ENCODE measurements around the gene REM1.

Gene REM1

DNA sequence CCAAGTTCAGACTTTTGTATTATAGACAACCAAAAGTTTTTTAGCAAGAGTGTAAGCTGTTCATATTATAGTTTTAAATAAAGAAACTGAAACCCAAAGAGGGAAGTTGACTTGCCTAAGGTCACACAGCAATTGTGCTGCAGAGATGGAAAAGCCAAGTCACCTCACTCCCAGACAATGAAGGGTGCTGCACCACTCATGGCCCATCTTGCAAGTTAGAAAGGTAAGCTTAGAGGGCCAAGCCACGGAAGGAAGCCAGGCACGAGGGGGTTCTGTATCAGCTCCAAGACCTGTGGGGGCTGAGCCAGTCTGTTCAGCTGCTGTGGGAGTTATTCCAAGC, 1.0 kb upstream of the REM1 start:
- TF ChIP-seq, protein P1, sequence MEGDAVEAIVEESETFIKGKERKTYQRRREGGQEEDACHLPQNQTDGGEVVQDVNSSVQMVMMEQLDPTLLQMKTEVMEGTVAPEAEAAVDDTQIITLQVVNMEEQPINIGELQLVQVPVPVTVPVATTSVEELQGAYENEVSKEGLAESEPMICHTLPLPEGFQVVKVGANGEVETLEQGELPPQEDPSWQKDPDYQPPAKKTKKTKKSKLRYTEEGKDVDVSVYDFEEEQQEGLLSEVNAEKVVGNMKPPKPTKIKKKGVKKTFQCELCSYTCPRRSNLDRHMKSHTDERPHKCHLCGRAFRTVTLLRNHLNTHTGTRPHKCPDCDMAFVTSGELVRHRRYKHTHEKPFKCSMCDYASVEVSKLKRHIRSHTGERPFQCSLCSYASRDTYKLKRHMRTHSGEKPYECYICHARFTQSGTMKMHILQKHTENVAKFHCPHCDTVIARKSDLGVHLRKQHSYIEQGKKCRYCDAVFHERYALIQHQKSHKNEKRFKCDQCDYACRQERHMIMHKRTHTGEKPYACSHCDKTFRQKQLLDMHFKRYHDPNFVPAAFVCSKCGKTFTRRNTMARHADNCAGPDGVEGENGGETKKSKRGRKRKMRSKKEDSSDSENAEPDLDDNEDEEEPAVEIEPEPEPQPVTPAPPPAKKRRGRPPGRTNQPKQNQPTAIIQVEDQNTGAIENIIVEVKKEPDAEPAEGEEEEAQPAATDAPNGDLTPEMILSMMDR (conservative IDR thresholded peaks at IDR 0.05; ENCODE audit: low read depth) = no peak
- no peak overlapping the region for H3K27ac ChIP-seq
- POLR2A ChIA-PET (ENCODE audit: low non-redundant PET) = no interaction called here
- DNase-seq (ENCODE audit: low spot score) = no peak
- CTCF ChIA-PET = interaction anchor here (1.0 to 1.2 kb wide), 2 partner anchors 29 kb away, joined by 3 to 4 read pairs; no protein-coding TSS in a partner anchor

DNA sequence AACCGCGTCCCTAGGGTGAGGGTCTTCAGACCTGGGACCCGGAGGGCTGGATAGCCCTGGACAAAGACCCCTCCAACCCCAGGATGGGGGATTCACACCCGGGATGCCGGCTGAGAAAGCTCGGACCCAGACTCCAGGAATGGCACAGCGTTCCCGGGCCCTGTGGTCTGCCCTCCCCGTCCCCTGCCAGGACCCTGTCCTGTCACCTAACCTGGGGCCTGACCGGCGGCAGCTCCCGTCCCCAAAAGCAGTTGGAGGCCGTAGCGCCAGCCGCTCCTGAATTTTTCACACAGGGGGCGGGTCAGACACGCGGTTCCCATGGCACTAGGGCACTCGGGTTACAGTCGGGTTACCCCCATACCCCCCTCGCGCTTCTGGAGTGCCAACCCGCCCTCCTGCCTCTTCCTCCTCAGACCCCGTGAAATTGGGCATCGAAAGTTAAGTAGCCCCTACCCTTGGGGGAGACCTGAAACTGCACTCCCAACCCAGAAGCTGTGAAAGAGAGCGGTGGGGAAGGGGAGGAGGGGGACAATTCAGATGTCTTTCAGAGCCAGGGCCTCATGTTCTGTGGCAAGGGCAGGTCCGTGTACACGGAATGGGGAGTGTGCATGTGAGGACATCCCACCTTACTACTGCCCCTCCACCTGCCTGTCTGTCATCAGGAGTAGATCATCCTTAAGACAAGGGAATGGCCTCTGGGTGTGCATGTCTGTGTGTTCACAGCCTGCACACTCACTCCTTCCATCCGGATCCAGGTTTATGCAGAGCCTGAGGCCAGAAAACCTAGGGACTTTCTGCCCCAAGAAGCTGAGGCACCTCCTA, 595 bp downstream of the REM1 start:
- ChIA-PET CTCF (interaction anchor here (0.9 to 1.3 kb wide), 3 partner anchors 15 to 28 kb away, joined by 3 to 4 read pairs (median 3); no protein-coding TSS in a partner anchor), POLR2A (ENCODE audit: low non-redundant PET) (no interaction called here)
- TF ChIP-seq, protein P1 (conservative IDR thresholded peaks at IDR 0.05; ENCODE audit: low read depth) = no peak
- DNase-seq (ENCODE audit: low spot score) = no peak
- no peak overlapping the region for H3K27ac ChIP-seq

DNA sequence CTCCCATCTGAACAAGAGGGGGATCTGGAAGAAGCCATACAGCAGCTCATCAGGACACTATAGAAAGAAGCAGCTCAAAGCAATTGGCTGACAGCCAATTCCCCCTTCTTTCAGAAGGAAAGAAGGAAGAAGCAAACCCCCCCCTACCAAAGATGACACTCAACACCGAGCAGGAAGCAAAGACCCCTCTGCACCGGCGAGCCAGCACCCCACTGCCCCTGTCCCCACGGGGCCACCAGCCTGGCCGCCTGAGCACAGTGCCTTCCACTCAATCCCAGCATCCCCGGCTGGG, 1.2 kb downstream of the REM1 start:
- ChIA-PET CTCF (interaction anchor here (0.9 to 1.3 kb wide), 2 partner anchors 15 to 24 kb away, joined by 3 read pairs; no protein-coding TSS in a partner anchor), POLR2A (ENCODE audit: low non-redundant PET) (no interaction called here)
- no peak for DNase-seq (ENCODE audit: low spot score)
- TF ChIP-seq, protein P1 (conservative IDR thresholded peaks at IDR 0.05; ENCODE audit: low read depth) = no peak
- no peak overlapping the region for H3K27ac ChIP-seq

DNA sequence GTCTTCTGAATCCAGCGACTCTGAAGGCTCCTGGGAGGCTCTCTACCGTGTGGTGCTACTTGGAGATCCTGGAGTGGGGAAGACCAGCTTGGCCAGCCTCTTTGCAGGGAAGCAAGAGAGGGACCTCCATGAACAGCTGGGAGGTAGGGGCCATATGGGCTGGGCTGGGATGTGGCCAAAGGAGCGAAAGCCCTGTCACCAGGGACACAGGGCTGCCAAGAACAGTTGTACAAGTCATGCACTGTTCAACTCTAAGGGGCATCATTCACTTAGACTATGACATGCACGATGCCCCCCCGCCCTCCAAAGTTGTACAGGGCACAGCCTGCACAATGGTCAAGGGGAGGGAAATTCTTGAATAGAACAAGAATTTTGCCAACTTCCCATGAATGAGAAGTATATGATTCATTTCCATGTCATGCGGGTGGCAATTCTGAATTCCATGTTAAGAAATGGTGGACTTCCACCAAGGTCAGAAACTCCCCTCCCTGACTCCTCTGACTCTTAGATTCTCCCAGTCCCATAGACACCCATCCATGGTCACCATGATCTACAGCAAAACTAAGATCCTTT, 1.6 kb downstream of the REM1 start:
- ChIA-PET POLR2A (ENCODE audit: low non-redundant PET) (no interaction called here), CTCF (interaction anchor here (0.9 kb wide), 1 partner anchor 24 kb away, joined by 3 read pairs; no protein-coding TSS in a partner anchor)
- no peak for DNase-seq (ENCODE audit: low spot score)
- TF ChIP-seq, protein P1 (conservative IDR thresholded peaks at IDR 0.05; ENCODE audit: low read depth) = no peak
- no peak overlapping the region for H3K27ac ChIP-seq

DNA sequence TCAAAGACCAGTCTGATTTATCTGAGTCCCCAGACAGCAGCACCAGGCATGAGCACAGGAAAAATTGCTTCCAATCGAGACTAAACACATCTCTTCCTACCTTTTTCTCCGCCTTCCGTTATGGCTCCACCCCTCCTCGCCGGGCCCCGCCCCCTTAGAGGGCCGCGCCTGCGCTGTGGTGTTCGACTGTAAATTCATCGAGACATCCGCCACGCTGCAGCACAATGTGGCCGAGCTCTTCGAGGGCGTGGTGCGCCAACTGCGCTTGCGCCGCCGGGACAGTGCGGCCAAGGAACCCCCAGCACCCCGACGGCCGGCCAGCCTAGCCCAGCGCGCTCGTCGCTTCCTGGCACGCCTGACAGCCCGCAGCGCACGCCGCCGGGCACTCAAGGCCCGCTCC, 8.9 kb downstream of the REM1 start:
- H3K27ac ChIP-seq = no peak overlapping the region
- TF ChIP-seq, protein P1 (conservative IDR thresholded peaks at IDR 0.05; ENCODE audit: low read depth) = no peak
- peak; percentile 81 for DNase-seq (ENCODE audit: low spot score)
- CTCF ChIA-PET = interaction anchor here (0.7 to 4.3 kb wide), 2 partner anchors 19 to 20 kb away, joined by 4 to 22 read pairs; no protein-coding TSS in a partner anchor
- POLR2A ChIA-PET (ENCODE audit: low non-redundant PET) = no interaction called here

DNA sequence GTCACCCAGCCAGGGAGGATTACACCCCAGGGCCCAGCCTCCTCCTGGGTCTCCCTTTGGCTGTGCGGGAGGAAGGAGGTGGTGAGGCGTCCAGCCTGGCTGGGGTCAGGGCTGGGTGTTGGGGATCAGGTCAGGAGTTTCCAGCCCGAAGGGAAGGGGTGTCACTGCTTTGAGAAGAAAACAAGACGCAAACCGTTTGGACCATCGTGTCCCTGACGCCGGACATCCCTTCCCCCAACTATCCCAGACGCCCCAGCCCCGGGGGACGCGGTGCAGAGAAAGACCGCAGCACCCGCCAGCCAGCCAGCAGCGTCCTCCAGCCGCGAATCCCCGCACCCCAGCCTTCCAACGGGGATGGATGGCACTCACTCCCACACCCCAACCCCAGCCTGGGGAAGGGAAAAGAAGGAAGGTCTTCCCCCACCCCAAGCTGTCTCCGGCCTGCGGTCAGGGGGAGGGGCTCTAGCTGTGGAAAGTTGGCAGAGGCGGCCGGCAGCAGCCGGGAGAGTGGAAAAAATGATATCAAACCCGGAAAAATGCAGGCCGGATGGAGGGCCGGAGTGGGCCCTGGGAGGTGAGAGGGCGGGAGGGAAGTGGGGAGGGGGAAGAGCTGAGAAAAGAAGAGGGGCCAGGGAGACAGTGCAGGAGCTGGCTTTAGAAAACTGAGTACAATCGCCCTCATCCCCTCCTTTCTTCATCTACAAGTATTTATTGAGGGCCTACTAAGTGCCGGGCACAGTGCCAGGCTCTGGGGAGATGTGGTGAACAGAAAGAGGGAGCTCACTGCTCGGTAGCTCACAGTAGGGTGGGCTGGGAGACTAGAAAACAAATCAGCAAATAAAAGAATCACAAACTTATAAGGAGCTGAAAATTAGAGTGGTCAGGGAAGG, 10.6 kb downstream of the REM1 start:
- DNase-seq (ENCODE audit: low spot score) = no peak
- H3K27ac ChIP-seq = no peak overlapping the region
- TF ChIP-seq, protein P1 (conservative IDR thresholded peaks at IDR 0.05; ENCODE audit: low read depth) = no peak
- ChIA-PET CTCF (interaction anchor here (0.6 to 4.3 kb wide), 5 partner anchors 9 to 181 kb away, joined by 3 to 22 read pairs (median 5); no protein-coding TSS in a partner anchor), POLR2A (ENCODE audit: low non-redundant PET) (interaction anchor here (0.5 kb wide), 1 partner anchor 13 kb away, joined by 3 read pairs; no protein-coding TSS in a partner anchor)
